ENCODE results near the gene POM121. TPM values are rescaled to one million over a fixed set of nuclear protein-coding genes. Genes with fewer than 3 reads are reported as not detected.

POM121 gene
- polyA plus RNA-seq (2012; rRNA removed) = 8.3 and 14.0 TPM in 2 replicates
- 13.7 and 16.4 TPM in 2 replicates for polyA plus RNA-seq (2012; cell fraction: cytosol; rRNA removed)
- 36.6 and 39.8 TPM in 2 replicates for polyA plus RNA-seq (2012; cell fraction: nucleus; rRNA removed)

DNA sequence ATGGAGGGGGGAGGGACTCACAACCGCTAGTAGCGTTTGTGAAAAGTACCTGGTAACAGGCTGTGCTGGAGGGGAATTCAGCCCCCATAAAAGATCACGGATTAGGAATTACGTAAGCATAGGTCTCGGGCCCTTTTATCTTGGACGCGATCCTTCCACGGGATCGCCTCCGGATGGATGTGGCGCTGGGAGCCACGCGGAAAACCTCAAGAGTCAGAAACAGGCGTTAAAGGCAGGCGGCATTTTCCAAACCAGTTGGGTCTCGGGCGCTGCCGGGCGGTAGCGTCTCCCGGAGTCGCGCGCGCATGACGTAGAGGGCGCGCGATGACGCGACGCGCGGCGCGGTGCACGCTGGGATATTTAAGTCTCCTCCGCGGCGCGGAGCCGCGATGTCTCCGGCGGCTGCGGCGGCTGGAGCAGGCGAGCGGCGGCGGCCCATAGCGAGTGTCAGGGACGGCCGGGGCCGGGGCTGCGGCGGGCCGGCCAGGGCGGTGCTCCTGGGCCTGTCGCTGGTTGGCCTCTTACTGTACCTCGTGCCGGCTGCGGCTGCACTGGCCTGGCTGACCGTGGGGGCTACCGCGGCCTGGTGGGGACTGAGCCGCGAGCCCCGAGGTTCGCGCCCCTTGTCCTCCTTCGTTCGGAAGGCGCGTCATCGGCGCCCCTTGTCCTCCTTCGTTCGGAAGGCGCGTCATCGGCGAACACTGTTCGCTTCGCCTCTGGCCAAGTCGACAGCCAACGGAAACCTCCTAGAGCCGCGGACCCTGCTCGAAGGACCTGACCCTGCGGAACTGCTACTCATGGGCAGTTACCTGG is at the start of gene POM121:
Gene POM121 (plus strand): TSS at position 363 of the 813 bp plus-strand sequence. CDS start 27 bp downstream, at position 390.
- peak; percentile 95 for DNase-seq
- ChIA-PET CTCF (no interaction called here), POLR2A (no interaction called here)
- Histone ChIP-seq H3K27me3 (ENCODE audit: insufficient read depth) (no peaks in the 10 kb centered on the region), H3K9ac (peak within 1 kb of the TSS; percentile 97), H3K9me3 (no peaks in the 10 kb centered on the region), H3K4me1 (ENCODE audit: control insufficient read depth in 1 of 2, insufficient read depth in 2 of 2, low read depth in 1 of 2, low read length in 1 of 2) (peaks cover 4 to 13% of the 10 kb centered on the region in 2 experiments; a peak in 3 of 4 replicates), H3K9me2 (no peaks in the 10 kb centered on the region), H3K4me3 (ENCODE audit: low read depth in 2 of 2, low read length in 1 of 2) (peak within 1 kb of the TSS; percentile 88 to 96), H2AFZ (ENCODE audit: low read depth) (peak within 1 kb of the TSS; percentile 85), H3K79me2 (ENCODE audit: insufficient read depth) (peaks cover 91% of the 10 kb centered on the region), H3F3A (replicated peaks; ENCODE audit: insufficient read depth) (peaks cover 12% of the 10 kb centered on the region), H3K27ac (ENCODE audit: low read depth in 2 of 2, low read length in 1 of 2) (peak within 1 kb of the TSS; percentile 88 to 91), H3K36me3 (replicated peaks in 1 of 2; ENCODE audit: control insufficient read depth in 1 of 2, insufficient read depth in 2 of 2, low read length in 1 of 2) (peaks cover 30 to 39% of the 10 kb centered on the region in 2 experiments), H3K4me2 (peak within 1 kb of the TSS; percentile 93), H4K20me1 (ENCODE audit: insufficient read depth) (peaks cover 4% of the 10 kb centered on the region)
- WGBS (ENCODE audit: low lambda C conversion rate) = under 1% methylated on average over 38 of the region's 91 CpGs
- peak; percentile 68; the same call in 1 of the 2 replicates for TF ChIP-seq FOXM1 (IDR thresholded peaks at IDR 0.05; ENCODE audit: low read depth)
- peak; percentile 89 for TF ChIP-seq MXI1 (IDR thresholded peaks at IDR 0.05; ENCODE audit: low read depth, low read length)
- TF ChIP-seq, protein P1, sequence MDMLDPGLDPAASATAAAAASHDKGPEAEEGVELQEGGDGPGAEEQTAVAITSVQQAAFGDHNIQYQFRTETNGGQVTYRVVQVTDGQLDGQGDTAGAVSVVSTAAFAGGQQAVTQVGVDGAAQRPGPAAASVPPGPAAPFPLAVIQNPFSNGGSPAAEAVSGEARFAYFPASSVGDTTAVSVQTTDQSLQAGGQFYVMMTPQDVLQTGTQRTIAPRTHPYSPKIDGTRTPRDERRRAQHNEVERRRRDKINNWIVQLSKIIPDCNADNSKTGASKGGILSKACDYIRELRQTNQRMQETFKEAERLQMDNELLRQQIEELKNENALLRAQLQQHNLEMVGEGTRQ (IDR thresholded peaks at IDR 0.05; ENCODE audit: borderline replicate concordance, low read depth, low read length) = no peak
- no peak for TF ChIP-seq SMC3 (IDR thresholded peaks at IDR 0.05; ENCODE audit: low read depth, low read length)
- peak; percentile 78 for TF ChIP-seq YY1 (IDR thresholded peaks at IDR 0.05; ENCODE audit: low read depth)
- TF ChIP-seq RAD21 (IDR thresholded peaks at IDR 0.05; ENCODE audit: low read length) = no peak
- no peak for TF ChIP-seq EZH2phosphoT487 (IDR thresholded peaks at IDR 0.05; ENCODE audit: borderline replicate concordance, low read depth)
- TF ChIP-seq MEF2A (IDR thresholded peaks at IDR 0.05; ENCODE audit: borderline replicate concordance, low read depth) = no peak
- no peak for TF ChIP-seq TCF12 (IDR thresholded peaks at IDR 0.05)
- TF ChIP-seq NRF1 (IDR thresholded peaks at IDR 0.05; ENCODE audit: low read depth, low read length) = no peak
- TF ChIP-seq FOSL2 (IDR thresholded peaks at IDR 0.05; ENCODE audit: borderline replicate concordance, low read depth) = no peak; the same call in 1 of the 2 replicates
- TF ChIP-seq, protein P2, sequence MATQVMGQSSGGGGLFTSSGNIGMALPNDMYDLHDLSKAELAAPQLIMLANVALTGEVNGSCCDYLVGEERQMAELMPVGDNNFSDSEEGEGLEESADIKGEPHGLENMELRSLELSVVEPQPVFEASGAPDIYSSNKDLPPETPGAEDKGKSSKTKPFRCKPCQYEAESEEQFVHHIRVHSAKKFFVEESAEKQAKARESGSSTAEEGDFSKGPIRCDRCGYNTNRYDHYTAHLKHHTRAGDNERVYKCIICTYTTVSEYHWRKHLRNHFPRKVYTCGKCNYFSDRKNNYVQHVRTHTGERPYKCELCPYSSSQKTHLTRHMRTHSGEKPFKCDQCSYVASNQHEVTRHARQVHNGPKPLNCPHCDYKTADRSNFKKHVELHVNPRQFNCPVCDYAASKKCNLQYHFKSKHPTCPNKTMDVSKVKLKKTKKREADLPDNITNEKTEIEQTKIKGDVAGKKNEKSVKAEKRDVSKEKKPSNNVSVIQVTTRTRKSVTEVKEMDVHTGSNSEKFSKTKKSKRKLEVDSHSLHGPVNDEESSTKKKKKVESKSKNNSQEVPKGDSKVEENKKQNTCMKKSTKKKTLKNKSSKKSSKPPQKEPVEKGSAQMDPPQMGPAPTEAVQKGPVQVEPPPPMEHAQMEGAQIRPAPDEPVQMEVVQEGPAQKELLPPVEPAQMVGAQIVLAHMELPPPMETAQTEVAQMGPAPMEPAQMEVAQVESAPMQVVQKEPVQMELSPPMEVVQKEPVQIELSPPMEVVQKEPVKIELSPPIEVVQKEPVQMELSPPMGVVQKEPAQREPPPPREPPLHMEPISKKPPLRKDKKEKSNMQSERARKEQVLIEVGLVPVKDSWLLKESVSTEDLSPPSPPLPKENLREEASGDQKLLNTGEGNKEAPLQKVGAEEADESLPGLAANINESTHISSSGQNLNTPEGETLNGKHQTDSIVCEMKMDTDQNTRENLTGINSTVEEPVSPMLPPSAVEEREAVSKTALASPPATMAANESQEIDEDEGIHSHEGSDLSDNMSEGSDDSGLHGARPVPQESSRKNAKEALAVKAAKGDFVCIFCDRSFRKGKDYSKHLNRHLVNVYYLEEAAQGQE (IDR thresholded peaks at IDR 0.05; ENCODE audit: low read depth, low read length) = 0 out of 2 replicates have a peak, but pooled peaks have one; percentile 35
- no peak for TF ChIP-seq GABPA (IDR thresholded peaks at IDR 0.05; ENCODE audit: low read depth)
- no peak for TF ChIP-seq FOXJ3 (CRISPR knock-in tag; IDR thresholded peaks at IDR 0.05)
- peak; percentile 72 for TF ChIP-seq ELF1 (IDR thresholded peaks at IDR 0.05)
- no peak for TF ChIP-seq GATA2 (CRISPR knock-in tag; IDR thresholded peaks at IDR 0.05)
- no peak for TF ChIP-seq RCOR1 (IDR thresholded peaks at IDR 0.05; ENCODE audit: low read length)
- no peak for TF ChIP-seq RFX5 (IDR thresholded peaks at IDR 0.05; ENCODE audit: low read length)
- TF ChIP-seq POLR2AphosphoS5 (IDR thresholded peaks at IDR 0.05; ENCODE audit: low read depth, low read length) = peak; percentile 94
- TF ChIP-seq SIN3A (IDR thresholded peaks at IDR 0.05; ENCODE audit: borderline replicate concordance, low read depth, low read length) = peak; percentile 82; the same call in 1 of the 2 replicates
- TF ChIP-seq, protein P3, sequence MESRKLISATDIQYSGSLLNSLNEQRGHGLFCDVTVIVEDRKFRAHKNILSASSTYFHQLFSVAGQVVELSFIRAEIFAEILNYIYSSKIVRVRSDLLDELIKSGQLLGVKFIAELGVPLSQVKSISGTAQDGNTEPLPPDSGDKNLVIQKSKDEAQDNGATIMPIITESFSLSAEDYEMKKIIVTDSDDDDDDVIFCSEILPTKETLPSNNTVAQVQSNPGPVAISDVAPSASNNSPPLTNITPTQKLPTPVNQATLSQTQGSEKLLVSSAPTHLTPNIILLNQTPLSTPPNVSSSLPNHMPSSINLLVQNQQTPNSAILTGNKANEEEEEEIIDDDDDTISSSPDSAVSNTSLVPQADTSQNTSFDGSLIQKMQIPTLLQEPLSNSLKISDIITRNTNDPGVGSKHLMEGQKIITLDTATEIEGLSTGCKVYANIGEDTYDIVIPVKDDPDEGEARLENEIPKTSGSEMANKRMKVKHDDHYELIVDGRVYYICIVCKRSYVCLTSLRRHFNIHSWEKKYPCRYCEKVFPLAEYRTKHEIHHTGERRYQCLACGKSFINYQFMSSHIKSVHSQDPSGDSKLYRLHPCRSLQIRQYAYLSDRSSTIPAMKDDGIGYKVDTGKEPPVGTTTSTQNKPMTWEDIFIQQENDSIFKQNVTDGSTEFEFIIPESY (IDR thresholded peaks at IDR 0.05; ENCODE audit: borderline replicate concordance, low read depth) = no peak
- TF ChIP-seq, protein P4, sequence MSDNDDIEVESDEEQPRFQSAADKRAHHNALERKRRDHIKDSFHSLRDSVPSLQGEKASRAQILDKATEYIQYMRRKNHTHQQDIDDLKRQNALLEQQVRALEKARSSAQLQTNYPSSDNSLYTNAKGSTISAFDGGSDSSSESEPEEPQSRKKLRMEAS (IDR thresholded peaks at IDR 0.05; ENCODE audit: low read depth) = peak; percentile 81
- TF ChIP-seq, protein P5, sequence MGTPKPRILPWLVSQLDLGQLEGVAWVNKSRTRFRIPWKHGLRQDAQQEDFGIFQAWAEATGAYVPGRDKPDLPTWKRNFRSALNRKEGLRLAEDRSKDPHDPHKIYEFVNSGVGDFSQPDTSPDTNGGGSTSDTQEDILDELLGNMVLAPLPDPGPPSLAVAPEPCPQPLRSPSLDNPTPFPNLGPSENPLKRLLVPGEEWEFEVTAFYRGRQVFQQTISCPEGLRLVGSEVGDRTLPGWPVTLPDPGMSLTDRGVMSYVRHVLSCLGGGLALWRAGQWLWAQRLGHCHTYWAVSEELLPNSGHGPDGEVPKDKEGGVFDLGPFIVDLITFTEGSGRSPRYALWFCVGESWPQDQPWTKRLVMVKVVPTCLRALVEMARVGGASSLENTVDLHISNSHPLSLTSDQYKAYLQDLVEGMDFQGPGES (IDR thresholded peaks at IDR 0.05; ENCODE audit: low read depth, low read length) = no peak
- no peak for TF ChIP-seq JUND (IDR thresholded peaks at IDR 0.05)
- no peak for TF ChIP-seq NFIC (IDR thresholded peaks at IDR 0.05; ENCODE audit: borderline replicate concordance)
- TF ChIP-seq CHD2 (IDR thresholded peaks at IDR 0.05; ENCODE audit: low read length, partially characterized antibody) = peak; percentile 78
- no peak for TF ChIP-seq TEAD4 (IDR thresholded peaks at IDR 0.05; ENCODE audit: borderline replicate concordance, insufficient read depth)
